ENCODE measurements around the gene CSK. TPM values are rescaled to one million over a fixed set of nuclear protein-coding genes. Genes with fewer than 3 reads are reported as not detected.

The CSK gene
- total and polyA plus RNA-seq, 2 of the 8 experiments (the other 6 are each of a cell fraction or from before 2014, with no cell fraction given): 13.7 to 50.2 TPM

GRCh38 chr15:74793135-74794028, 11.5 kb downstream of the CSK start:
- Histone ChIP-seq H3K27ac (ENCODE audit: low read depth, low read length) (no peak overlapping the region), H3K4me2 (ENCODE audit: insufficient read depth in 1 of 2, low read depth in 2 of 2, low read length in 2 of 2) (no peak overlapping the region), H3K79me1 (ENCODE audit: low read depth, low read length) (peaks cover 25% of the 10 kb centered on the region), H3K23ac (ENCODE audit: insufficient read length) (no peak overlapping the region), H2BK120ac (replicated peaks; ENCODE audit: low read depth, low read length) (no peak overlapping the region), H3K18ac (ENCODE audit: extremely low read depth, low read length) (no peak overlapping the region), H4K5ac (ENCODE audit: insufficient read length, low read depth, low read length) (no peak overlapping the region), H4K20me1 (replicated peaks in 1 of 2; ENCODE audit: control insufficient read depth in 1 of 2, insufficient read depth in 2 of 2, low read length in 2 of 2) (peaks cover 34 to 47% of the 10 kb centered on the region in 2 experiments), H2BK5ac (ENCODE audit: low read depth, low read length) (no peak overlapping the region), H2BK12ac (ENCODE audit: low read depth, low read length) (no peak overlapping the region), H3K36me3 (ENCODE audit: control insufficient read depth in 2 of 4, insufficient read depth in 4 of 4, low read length in 3 of 4) (no peaks in the 10 kb centered on the region), H3K23me2 (ENCODE audit: low read depth, low read length) (no peaks in the 10 kb centered on the region), H3K27me3 (replicated peaks in 1 of 4; ENCODE audit: control insufficient read depth in 3 of 4, extremely low read depth in 1 of 4, insufficient read depth in 3 of 4, low read length in 3 of 4) (no peaks in the 10 kb centered on the region), H3K9me3 (ENCODE audit: insufficient read depth in 2 of 2, low read depth in 1 of 2, low read length in 1 of 2) (no peaks in the 10 kb centered on the region), H2BK20ac (ENCODE audit: low read length) (no peak overlapping the region), H2BK15ac (ENCODE audit: low read length) (no peak overlapping the region), H4K8ac (ENCODE audit: extremely low read depth, insufficient read depth, low read length) (no peak overlapping the region), H4K91ac (replicated peaks; ENCODE audit: insufficient read length, low read length) (no peak overlapping the region), H2AK5ac (ENCODE audit: low read depth, low read length) (no peak overlapping the region), H3K4me1 (replicated peaks in 1 of 4; ENCODE audit: control insufficient read depth in 3 of 4, insufficient read depth in 4 of 4, low read length in 3 of 4) (peaks cover 2 to 19% (median 11%) of the 10 kb centered on the region in 4 experiments), H2AFZ (ENCODE audit: low read length) (no peak overlapping the region), H3K56ac (replicated peaks; ENCODE audit: insufficient read length, low read depth, low read length) (no peak overlapping the region), H3K4me3 (ENCODE audit: extremely low read depth in 1 of 4, insufficient read depth in 2 of 4, low read depth in 3 of 4, low read length in 4 of 4) (no peak overlapping the region), H3K4ac (replicated peaks; ENCODE audit: insufficient read length, low read depth, low read length) (no peak overlapping the region), H3K14ac (ENCODE audit: insufficient read length) (no peak overlapping the region), H3K9ac (replicated peaks in 1 of 4; ENCODE audit: extremely low read depth in 1 of 4, low read depth in 3 of 4, low read length in 3 of 4) (no peak overlapping the region), H3K79me2 (ENCODE audit: control insufficient read depth in 1 of 2, insufficient read depth in 2 of 2, low read length in 2 of 2) (peaks cover 0 to 7% of the 10 kb centered on the region in 2 experiments; a peak in 1 of 4 replicates)
- DNase-seq (ENCODE audit: low read depth in 1 of 2, low spot score in 2 of 2) (no peak), FAIRE-seq (no peak)
- CTCF ChIA-PET (ENCODE audit: partially characterized antibody): interaction anchor here (0.5 to 53.7 kb wide), 18 partner anchors 7 to 168 kb away, joined by 3 to 1439 read pairs (median 4); partner anchors contain the start of genes CLK3 and CSK
- WGBS, 2 experiments (ENCODE audit: extremely low coverage in 1 of 2, insufficient coverage in 1 of 2, insufficient read length in 1 of 2, insufficient replicate concordance in 2 of 2, low coverage in 1 of 2, low lambda C conversion rate in 2 of 2, missing lambda C conversion rate in 1 of 2): 80% methylated on average over 12 of the region's 12 CpGs; no CpG with 5 or more reads in 1 of the 2 experiments
- TF ChIP-seq EZH2 (IDR thresholded peaks at IDR 0.05; ENCODE audit: low read depth, low read length, severe bottlenecking): no peak
- TF ChIP-seq, protein P1, sequence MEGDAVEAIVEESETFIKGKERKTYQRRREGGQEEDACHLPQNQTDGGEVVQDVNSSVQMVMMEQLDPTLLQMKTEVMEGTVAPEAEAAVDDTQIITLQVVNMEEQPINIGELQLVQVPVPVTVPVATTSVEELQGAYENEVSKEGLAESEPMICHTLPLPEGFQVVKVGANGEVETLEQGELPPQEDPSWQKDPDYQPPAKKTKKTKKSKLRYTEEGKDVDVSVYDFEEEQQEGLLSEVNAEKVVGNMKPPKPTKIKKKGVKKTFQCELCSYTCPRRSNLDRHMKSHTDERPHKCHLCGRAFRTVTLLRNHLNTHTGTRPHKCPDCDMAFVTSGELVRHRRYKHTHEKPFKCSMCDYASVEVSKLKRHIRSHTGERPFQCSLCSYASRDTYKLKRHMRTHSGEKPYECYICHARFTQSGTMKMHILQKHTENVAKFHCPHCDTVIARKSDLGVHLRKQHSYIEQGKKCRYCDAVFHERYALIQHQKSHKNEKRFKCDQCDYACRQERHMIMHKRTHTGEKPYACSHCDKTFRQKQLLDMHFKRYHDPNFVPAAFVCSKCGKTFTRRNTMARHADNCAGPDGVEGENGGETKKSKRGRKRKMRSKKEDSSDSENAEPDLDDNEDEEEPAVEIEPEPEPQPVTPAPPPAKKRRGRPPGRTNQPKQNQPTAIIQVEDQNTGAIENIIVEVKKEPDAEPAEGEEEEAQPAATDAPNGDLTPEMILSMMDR (IDR thresholded peaks at IDR 0.05; ENCODE audit: control extremely low read depth in 1 of 3, insufficient read depth in 1 of 3, low read depth in 1 of 3, low read length in 3 of 3): peak in 2 of 3 experiments; percentile 7 to 16; a peak in 2 of 4 replicates
- POLR2A ChIA-PET (ENCODE audit: partially characterized antibody): interaction anchor here (0.6 to 2.8 kb wide), 7 partner anchors 9 to 274 kb away, joined by 3 to 14 read pairs (median 4); partner anchors contain the start of gene CSK
